Fibroblast of skin of left quadriceps (primary cell): ENCODE measurements around the gene CNTN5.

Experiments used
- DNase-seq, 2 experiments: peaks; one replicate each; pipeline ENCODE4 v3.0.0-alpha.2; 2013; ENCODE audit warnings: low read depth in 2 of 2

Gene CNTN5

GRCh38 chr11:99383648-99384245 is 363.0 kb downstream of the CNTN5 start:
- DNase-seq = no peak

- DNase-seq = no peak
Observed at GRCh38 chr11:99391245-99391644, 370.5 kb downstream of the CNTN5 start.

- no peak for DNase-seq
Observed at GRCh38 chr11:99406345-99406744, 385.6 kb downstream of the CNTN5 start.

GRCh38 chr11:99410636-99411035 is 389.9 kb downstream of the CNTN5 start:
- no peak for DNase-seq

- no peak for DNase-seq
Observed at GRCh38 chr11:99418927-99419720, 398.4 kb downstream of the CNTN5 start.

- DNase-seq = no peak
Observed at GRCh38 chr11:99419991-99420390, 399.2 kb downstream of the CNTN5 start.

GRCh38 chr11:99422581-99423427 is 402.1 kb downstream of the CNTN5 start:
- DNase-seq = no peak

GRCh38 chr11:99423428-99423983 is 402.8 kb downstream of the CNTN5 start:
- DNase-seq = no peak

- no peak for DNase-seq
Observed at GRCh38 chr11:99424313-99425084, 403.8 kb downstream of the CNTN5 start.

- DNase-seq = no peak
Observed at GRCh38 chr11:99425596-99425995, 404.8 kb downstream of the CNTN5 start.

GRCh38 chr11:99432677-99433076 is 411.9 kb downstream of the CNTN5 start:
- DNase-seq = no peak

GRCh38 chr11:99443276-99443675 is 422.5 kb downstream of the CNTN5 start:
- DNase-seq = no peak

GRCh38 chr11:99446400-99446799 is 425.7 kb downstream of the CNTN5 start:
- DNase-seq = no peak

GRCh38 chr11:99449345-99449744 is 428.6 kb downstream of the CNTN5 start:
- DNase-seq = no peak

GRCh38 chr11:99452075-99452474 is 431.3 kb downstream of the CNTN5 start:
- no peak for DNase-seq

- DNase-seq = no peak
Observed at GRCh38 chr11:99461913-99462312, 441.2 kb downstream of the CNTN5 start.

GRCh38 chr11:99464985-99465384 is 444.2 kb downstream of the CNTN5 start:
- no peak for DNase-seq

- no peak for DNase-seq
Observed at GRCh38 chr11:99489581-99489980, 468.8 kb downstream of the CNTN5 start.

- DNase-seq = no peak
Observed at GRCh38 chr11:99494065-99494464, 473.3 kb downstream of the CNTN5 start.

- no peak for DNase-seq
Observed at GRCh38 chr11:99501655-99502054, 480.9 kb downstream of the CNTN5 start.

- DNase-seq = peak; percentile 75 to 79
Observed at GRCh38 chr11:99505316-99505715, 484.6 kb downstream of the CNTN5 start.
